ENCODE measurements around the gene NCS1. TPM values are rescaled to one million over a fixed set of nuclear protein-coding genes. Genes with fewer than 3 reads are reported as not detected.

Gene NCS1
- total RNA-seq, 1 experiment from 2014 or later, result 18.2 TPM

DNA sequence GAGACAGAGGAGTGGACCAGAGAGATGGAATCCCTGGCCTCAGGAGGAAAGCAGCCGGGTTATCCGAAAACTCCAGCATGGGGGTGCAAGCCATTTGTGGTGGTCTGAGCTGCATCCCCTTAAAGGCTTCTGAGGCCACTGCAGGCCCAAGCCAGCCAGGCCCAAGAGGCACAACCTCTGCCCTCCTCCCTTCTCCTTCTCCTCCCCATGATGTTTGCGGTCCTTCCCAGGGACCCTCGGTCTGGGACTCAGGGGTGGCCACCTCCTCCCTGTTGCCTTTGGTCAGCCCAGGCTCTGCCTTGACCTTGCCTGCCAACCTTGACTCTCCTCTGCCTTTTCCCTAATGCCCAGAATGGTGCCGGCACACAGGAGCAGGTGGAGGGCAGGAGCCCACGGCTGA, 4.6 kb downstream of the NCS1 start:
- no peaks in the 10 kb centered on the region for H3K9me3 Mint-ChIP-seq (ENCODE audit: unreplicated experiment)
- DNase-seq, result no peak
- H3K27me3 ChIP-seq (replicated peaks; ENCODE audit: control insufficient read depth, insufficient read depth, low read length), result no peaks in the 10 kb centered on the region
- no peak overlapping the region for H3K27ac Mint-ChIP-seq (ENCODE audit: unreplicated experiment)
- BruUV-seq (replicated peaks), result no TSS peak
- H3K36me3 ChIP-seq (ENCODE audit: control insufficient read depth, insufficient read depth, low read length), result no peaks in the 10 kb centered on the region; the same call in 1 of the 2 replicates
- no peaks in the 10 kb centered on the region for H3K36me3 Mint-ChIP-seq (ENCODE audit: insufficient read depth, unreplicated experiment)
- H3K4me3 ChIP-seq (ENCODE audit: low read depth, low read length), result no peak overlapping the region
- TF ChIP-seq, protein P1, sequence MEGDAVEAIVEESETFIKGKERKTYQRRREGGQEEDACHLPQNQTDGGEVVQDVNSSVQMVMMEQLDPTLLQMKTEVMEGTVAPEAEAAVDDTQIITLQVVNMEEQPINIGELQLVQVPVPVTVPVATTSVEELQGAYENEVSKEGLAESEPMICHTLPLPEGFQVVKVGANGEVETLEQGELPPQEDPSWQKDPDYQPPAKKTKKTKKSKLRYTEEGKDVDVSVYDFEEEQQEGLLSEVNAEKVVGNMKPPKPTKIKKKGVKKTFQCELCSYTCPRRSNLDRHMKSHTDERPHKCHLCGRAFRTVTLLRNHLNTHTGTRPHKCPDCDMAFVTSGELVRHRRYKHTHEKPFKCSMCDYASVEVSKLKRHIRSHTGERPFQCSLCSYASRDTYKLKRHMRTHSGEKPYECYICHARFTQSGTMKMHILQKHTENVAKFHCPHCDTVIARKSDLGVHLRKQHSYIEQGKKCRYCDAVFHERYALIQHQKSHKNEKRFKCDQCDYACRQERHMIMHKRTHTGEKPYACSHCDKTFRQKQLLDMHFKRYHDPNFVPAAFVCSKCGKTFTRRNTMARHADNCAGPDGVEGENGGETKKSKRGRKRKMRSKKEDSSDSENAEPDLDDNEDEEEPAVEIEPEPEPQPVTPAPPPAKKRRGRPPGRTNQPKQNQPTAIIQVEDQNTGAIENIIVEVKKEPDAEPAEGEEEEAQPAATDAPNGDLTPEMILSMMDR (IDR thresholded peaks at IDR 0.05; ENCODE audit: insufficient read depth in 1 of 2, low read depth in 1 of 2, low read length in 1 of 2, severe bottlenecking in 1 of 2, unreplicated experiment in 1 of 2), result no peak
- intact Hi-C loops (cut with micrococcal nuclease; ENCODE audit: unreplicated experiment), result no loop called here
- ChIA-PET POLR2A (no interaction called here), CTCF (no interaction called here)
- H3K27me3 Mint-ChIP-seq (ENCODE audit: insufficient read depth, unreplicated experiment), result no peaks in the 10 kb centered on the region
- H3K4me1 Mint-ChIP-seq (ENCODE audit: low read depth, unreplicated experiment), result no peaks in the 10 kb centered on the region
- H3K9me3 ChIP-seq, result no peaks in the 10 kb centered on the region
- no peak overlapping the region for H3K4me3 Mint-ChIP-seq (ENCODE audit: unreplicated experiment)
- no peaks in the 10 kb centered on the region for H3K4me1 ChIP-seq

DNA sequence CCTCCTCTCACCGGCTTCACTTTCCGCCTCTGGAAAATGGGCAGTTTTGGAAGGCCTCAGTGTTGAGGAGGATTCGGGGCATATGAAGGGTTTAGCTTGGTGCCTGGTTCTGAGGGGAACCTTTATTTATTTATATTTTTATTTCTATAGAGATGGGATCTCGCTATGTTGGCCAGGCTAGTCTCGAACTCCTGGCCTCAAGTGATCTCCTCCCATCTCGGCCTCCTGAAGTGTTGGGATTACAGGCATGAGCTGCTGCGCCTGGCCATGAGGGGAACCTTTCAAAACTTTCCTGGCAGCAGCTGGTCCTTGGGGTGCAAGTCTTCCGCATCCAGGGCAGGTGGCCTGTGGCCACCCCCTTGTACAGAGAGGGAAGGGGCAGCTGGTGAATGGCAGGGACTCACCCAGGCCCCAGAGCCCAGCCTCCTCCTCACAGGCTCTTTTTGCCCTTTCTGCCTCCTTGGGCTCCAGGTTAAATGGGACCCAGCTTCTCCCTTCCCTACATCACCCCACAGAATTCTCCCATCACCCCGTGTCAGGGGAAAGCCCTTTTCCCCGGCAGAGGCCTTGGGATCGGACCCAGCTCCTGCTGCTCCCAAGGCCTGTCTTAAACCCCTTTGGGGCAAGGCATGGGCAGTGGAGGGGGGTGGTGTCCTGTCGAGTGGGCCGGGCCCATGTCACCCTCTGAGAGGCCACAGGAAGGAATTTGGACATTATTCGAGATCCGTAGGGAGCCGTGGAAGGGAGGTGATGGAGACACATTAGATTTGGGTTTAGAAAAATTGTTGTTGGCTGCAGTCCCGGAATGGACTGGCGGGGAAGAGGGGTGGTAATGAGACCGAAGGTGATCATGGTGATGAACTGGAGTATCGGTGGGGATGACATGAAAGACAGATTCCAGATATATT, 5.9 kb downstream of the NCS1 start:
- Histone ChIP-seq H3K4me1 (peaks cover 7% of the 10 kb centered on the region), H3K27me3 (replicated peaks; ENCODE audit: control insufficient read depth, insufficient read depth, low read length) (no peaks in the 10 kb centered on the region), H3K36me3 (ENCODE audit: control insufficient read depth, insufficient read depth, low read length) (no peaks in the 10 kb centered on the region; the same call in 1 of the 2 replicates), H3K4me3 (ENCODE audit: low read depth, low read length) (no peak overlapping the region), H3K9me3 (no peaks in the 10 kb centered on the region)
- no peak overlapping the region for H3K4me3 Mint-ChIP-seq (ENCODE audit: unreplicated experiment)
- ChIA-PET CTCF (no interaction called here), POLR2A (no interaction called here)
- H3K9me3 Mint-ChIP-seq (ENCODE audit: unreplicated experiment), result no peaks in the 10 kb centered on the region
- TF ChIP-seq, protein P1 (IDR thresholded peaks at IDR 0.05; ENCODE audit: insufficient read depth in 1 of 2, low read depth in 1 of 2, low read length in 1 of 2, severe bottlenecking in 1 of 2, unreplicated experiment in 1 of 2), result no peak
- peaks cover 4% of the 10 kb centered on the region for H3K4me1 Mint-ChIP-seq (ENCODE audit: low read depth, unreplicated experiment)
- H3K36me3 Mint-ChIP-seq (ENCODE audit: insufficient read depth, unreplicated experiment), result no peaks in the 10 kb centered on the region
- intact Hi-C loops (cut with micrococcal nuclease; ENCODE audit: unreplicated experiment), result no loop called here
- H3K27ac Mint-ChIP-seq (ENCODE audit: unreplicated experiment), result no peak overlapping the region
- no peaks in the 10 kb centered on the region for H3K27me3 Mint-ChIP-seq (ENCODE audit: insufficient read depth, unreplicated experiment)
- no peak for DNase-seq
- BruUV-seq (replicated peaks), result no TSS peak

DNA sequence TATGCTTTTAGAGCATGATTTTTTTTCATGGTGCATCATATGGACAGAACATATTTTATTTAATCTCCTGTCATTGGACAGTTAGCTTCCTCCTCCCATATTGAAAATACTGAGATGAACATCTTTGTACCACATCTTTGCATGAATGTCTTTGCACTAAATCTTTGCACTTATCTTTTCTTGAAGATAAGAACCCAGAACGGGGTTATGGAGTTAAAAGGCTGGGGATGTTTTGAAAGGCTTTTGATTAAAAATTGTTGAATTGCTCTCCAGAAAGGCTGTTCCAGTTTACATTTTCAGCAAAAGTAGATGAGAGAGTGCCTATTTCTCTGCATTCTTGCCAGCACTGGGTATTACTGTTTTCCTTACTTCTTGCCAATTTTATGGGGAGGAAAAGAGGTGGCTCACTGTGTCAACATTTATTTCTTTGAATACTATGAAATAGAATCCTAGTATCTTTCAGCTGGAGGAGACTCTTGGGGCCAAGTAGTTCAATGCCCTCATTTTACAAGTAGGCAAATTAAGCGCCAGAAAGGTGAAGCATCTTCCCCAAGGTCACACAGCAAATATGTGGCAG, 7.2 kb downstream of the NCS1 start:
- TF ChIP-seq, protein P1 (IDR thresholded peaks at IDR 0.05; ENCODE audit: insufficient read depth in 1 of 2, low read depth in 1 of 2, low read length in 1 of 2, severe bottlenecking in 1 of 2, unreplicated experiment in 1 of 2), result no peak
- intact Hi-C loops (cut with micrococcal nuclease; ENCODE audit: unreplicated experiment), result no loop called here
- Mint-ChIP-seq H3K4me3 (ENCODE audit: unreplicated experiment) (no peak overlapping the region), H3K36me3 (ENCODE audit: insufficient read depth, unreplicated experiment) (no peaks in the 10 kb centered on the region), H3K27ac (ENCODE audit: unreplicated experiment) (no peak overlapping the region), H3K9me3 (ENCODE audit: unreplicated experiment) (no peaks in the 10 kb centered on the region), H3K27me3 (ENCODE audit: insufficient read depth, unreplicated experiment) (no peaks in the 10 kb centered on the region), H3K4me1 (ENCODE audit: low read depth, unreplicated experiment) (peaks cover 12% of the 10 kb centered on the region)
- BruUV-seq (replicated peaks), result no TSS peak
- H3K27me3 ChIP-seq (replicated peaks; ENCODE audit: control insufficient read depth, insufficient read depth, low read length), result no peaks in the 10 kb centered on the region
- H3K36me3 ChIP-seq (ENCODE audit: control insufficient read depth, insufficient read depth, low read length), result no peaks in the 10 kb centered on the region; the same call in 1 of the 2 replicates
- DNase-seq, result no peak
- no peak overlapping the region for H3K4me3 ChIP-seq (ENCODE audit: low read depth, low read length)
- peaks cover 12% of the 10 kb centered on the region for H3K4me1 ChIP-seq
- H3K9me3 ChIP-seq, result no peaks in the 10 kb centered on the region
- ChIA-PET POLR2A (no interaction called here), CTCF (no interaction called here)

All from Caco-2 (cell line).